CD14-positive monocyte (primary cell): ENCODE results near the gene PLA2G4A. TPM values are rescaled to one million over a fixed set of nuclear protein-coding genes. Genes with fewer than 3 reads are reported as not detected.

Experiments used
- DNase-seq, 3 donors: peaks; one replicate each; pipeline ENCODE4 v3.0.0-alpha.2; 2011 to 2022
- H2AFZ ChIP-seq: 2 replicates; pipeline ENCODE4 v1.6.0; 2012; ENCODE audit warnings: mild to moderate bottlenecking, low read depth, low read length, inconsistent platforms; ENCODE audit not compliant: insufficient read depth, poor library complexity, severe bottlenecking
- H3K27ac ChIP-seq, 2 donors: 1 replicate in 1 of 2; 2 replicates in 1 of 2; pipeline ENCODE4 v1.5.1; 2012 to 2013; ENCODE audit warnings: low read length in 2 of 2, control low read depth in 1 of 2, inconsistent platforms in 1 of 2, low read depth in 1 of 2, mild to moderate bottlenecking in 1 of 2
- H3K27me3 ChIP-seq, 2 donors: one replicate each; pipeline versions ENCODE4 v1.6.0 to v1.6.1; 2011 to 2013; ENCODE audit warnings: low read length in 2 of 2; ENCODE audit not compliant: control insufficient read depth in 2 of 2, insufficient read depth in 2 of 2
- H3K36me3 ChIP-seq, 2 donors: replicated peaks in 1 of 2; 1 replicate in 1 of 2; 2 replicates in 1 of 2; pipeline versions ENCODE4 v1.5.1 to v1.6.1; 2012 to 2013; ENCODE audit warnings: low read length in 2 of 2, control low read depth in 1 of 2, inconsistent platforms in 1 of 2, mild to moderate bottlenecking in 1 of 2; ENCODE audit not compliant: insufficient read depth in 2 of 2, control insufficient read depth in 1 of 2
- H3K4me1 ChIP-seq, 2 donors: 1 replicate in 1 of 2; 2 replicates in 1 of 2; pipeline versions ENCODE4 v1.5.1 to v1.6.1; 2012 to 2013; ENCODE audit warnings: low read length in 2 of 2, control low read depth in 1 of 2, inconsistent platforms in 1 of 2, mild to moderate bottlenecking in 1 of 2, moderate library complexity in 1 of 2; ENCODE audit not compliant: insufficient read depth in 2 of 2, control insufficient read depth in 1 of 2
- H3K4me2 ChIP-seq: replicated peaks from 2 replicates; pipeline ENCODE3; 2012; ENCODE audit warnings: low read length, moderate library complexity, mild to moderate bottlenecking; ENCODE audit not compliant: poor library complexity, severe bottlenecking; ENCODE audit errors: extremely low read depth
- H3K4me3 ChIP-seq, 3 experiments: fragments of 200-600 bp in 1 of 3; sonication (generic) in 1 of 3; replicated peaks in 1 of 3; 1 replicate in 2 of 3; 2 replicates in 1 of 3; pipeline ENCODE4 v1.5.1; 2011 to 2013; ENCODE audit warnings: low read length in 3 of 3, mild to moderate bottlenecking in 3 of 3, control low read depth in 2 of 3, low read depth in 2 of 3, inconsistent platforms in 1 of 3, moderate library complexity in 1 of 3
- H3K79me2 ChIP-seq: 2 replicates; pipeline ENCODE4 v1.6.0; 2012; ENCODE audit warnings: mild to moderate bottlenecking, control low read depth, inconsistent platforms, low read length, moderate library complexity; ENCODE audit not compliant: insufficient read depth
- H3K9ac ChIP-seq: 2 replicates; pipeline ENCODE4 v1.6.0; 2017; ENCODE audit warnings: low read length, mild to moderate bottlenecking; ENCODE audit not compliant: insufficient read depth, poor library complexity, severe bottlenecking
- H3K9me3 ChIP-seq, 2 donors: replicated peaks in 1 of 2; 1 replicate in 1 of 2; 2 replicates in 1 of 2; pipeline versions ENCODE4 v1.5.1 to v1.6.1; 2012 to 2013; ENCODE audit warnings: low read length in 2 of 2, control low read depth in 1 of 2; ENCODE audit not compliant: control insufficient read depth in 1 of 2, insufficient read depth in 1 of 2
- H4K20me1 ChIP-seq: 2 replicates; pipeline ENCODE4 v1.6.0; 2012; ENCODE audit warnings: mild to moderate bottlenecking, low read length, control low read depth, moderate library complexity; ENCODE audit not compliant: insufficient read depth
- H3K27ac Mint-ChIP-seq, 7 donors: one replicate each; pipeline ENCODE4 v1.8.0; 2020; ENCODE audit warnings: mild to moderate bottlenecking in 7 of 7, mixed read lengths in 7 of 7, moderate library complexity in 6 of 7, inconsistent platforms in 2 of 7
- H3K27me3 Mint-ChIP-seq, 3 donors: one replicate each; pipeline ENCODE4 v1.8.0; 2021 to 2022; ENCODE audit warnings: low read depth in 3 of 3, mild to moderate bottlenecking in 3 of 3, mixed read lengths in 3 of 3, moderate library complexity in 3 of 3, inconsistent platforms in 1 of 3
- H3K36me3 Mint-ChIP-seq, 2 donors: one replicate each; pipeline ENCODE4 v1.8.0; 2020; ENCODE audit warnings: mixed read lengths in 2 of 2, inconsistent platforms in 1 of 2, mild to moderate bottlenecking in 1 of 2
- H3K4me1 Mint-ChIP-seq: one replicate; pipeline ENCODE4 v1.8.0; 2020; ENCODE audit warnings: mild to moderate bottlenecking, mixed read lengths
- H3K4me3 Mint-ChIP-seq, 2 donors: one replicate each; pipeline ENCODE4 v1.8.0; 2020; ENCODE audit warnings: mild to moderate bottlenecking in 2 of 2, mixed read lengths in 2 of 2, moderate library complexity in 1 of 2
- H3K9me3 Mint-ChIP-seq, 7 donors: one replicate each; pipeline ENCODE4 v1.8.0; 2020 to 2022; ENCODE audit warnings: mixed read lengths in 7 of 7, mild to moderate bottlenecking in 6 of 7, moderate library complexity in 6 of 7, inconsistent platforms in 2 of 7
- WGBS: methylation state at CpG from one replicate; pipeline ENCODE4 v1.1.5; 2013; ENCODE audit warnings: missing lambda C conversion rate; ENCODE audit not compliant: insufficient coverage; 5-methylcytosine and 5-hydroxymethylcytosine counted together
- intact Hi-C, 2 donors: fragments of 100-400 bp; cut with micrococcal nuclease; formaldehyde crosslinking; loops; one replicate each; pipeline versions ENCODE4 v1.15.0 to v1.15.1; 2023
- polyA plus RNA-seq, 3 donors: library from polyadenylated mRNA; depleted of rRNA in 1 of 3; unstranded in 2 of 3; stranded (reverse) in 1 of 3; fragments of 300-500 nt in 2 of 3; fragments of >200 nt in 1 of 3; fragmentation: Illumina TruSeq in 2 of 3; gene quantifications; 1 replicate in 2 of 3; 2 replicates in 1 of 3; pipeline ENCODE4 v1.2.3, GENCODE V29; 2012 to 2021
- TF ChIP-seq, protein P1 (sequence below): fragments of 200-600 bp; IDR thresholded peaks from one replicate; pipeline ENCODE4 v1.8.0; 2022; ENCODE audit warnings: antibody characterized with exemption, mild to moderate bottlenecking

The PLA2G4A gene
- polyA plus RNA-seq, 3 donors, result 1.4 to 4.5 (median 4.1) TPM

DNA sequence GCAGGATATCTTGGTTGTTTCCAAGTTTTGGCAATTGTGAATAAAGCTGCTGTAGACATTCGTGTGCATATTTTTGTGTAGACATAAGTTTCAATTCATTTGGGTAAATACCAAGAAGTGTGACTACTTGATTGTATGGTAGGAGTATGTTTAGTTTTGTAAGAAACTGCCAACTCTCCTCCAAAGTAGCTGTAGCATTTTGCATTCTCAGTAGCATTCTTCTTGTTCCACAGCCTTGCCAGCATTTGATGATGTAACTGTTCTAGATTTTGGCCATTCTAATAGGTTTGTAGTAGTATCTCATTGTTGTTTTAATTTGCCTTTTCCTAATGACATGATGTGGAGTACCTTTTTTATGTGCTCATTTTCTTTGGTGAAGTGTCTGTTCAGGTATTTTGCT is 38.6 kb upstream of the PLA2G4A start:
- no peak overlapping the region for H3K4me3 Mint-ChIP-seq
- Histone ChIP-seq H4K20me1 (no peaks in the 10 kb centered on the region), H3K27ac (no peak overlapping the region), H3K36me3 (no peaks in the 10 kb centered on the region), H3K27me3 (no peaks in the 10 kb centered on the region), H3K4me1 (peaks cover 0 to 4% of the 10 kb centered on the region in 2 donors), H3K9me3 (no peaks in the 10 kb centered on the region), H2AFZ (no peak overlapping the region), H3K79me2 (no peaks in the 10 kb centered on the region), H3K9ac (no peak overlapping the region), H3K4me3 (no peak overlapping the region), H3K4me2 (no peak overlapping the region)
- no peak overlapping the region for H3K27ac Mint-ChIP-seq
- TF ChIP-seq, protein P1, sequence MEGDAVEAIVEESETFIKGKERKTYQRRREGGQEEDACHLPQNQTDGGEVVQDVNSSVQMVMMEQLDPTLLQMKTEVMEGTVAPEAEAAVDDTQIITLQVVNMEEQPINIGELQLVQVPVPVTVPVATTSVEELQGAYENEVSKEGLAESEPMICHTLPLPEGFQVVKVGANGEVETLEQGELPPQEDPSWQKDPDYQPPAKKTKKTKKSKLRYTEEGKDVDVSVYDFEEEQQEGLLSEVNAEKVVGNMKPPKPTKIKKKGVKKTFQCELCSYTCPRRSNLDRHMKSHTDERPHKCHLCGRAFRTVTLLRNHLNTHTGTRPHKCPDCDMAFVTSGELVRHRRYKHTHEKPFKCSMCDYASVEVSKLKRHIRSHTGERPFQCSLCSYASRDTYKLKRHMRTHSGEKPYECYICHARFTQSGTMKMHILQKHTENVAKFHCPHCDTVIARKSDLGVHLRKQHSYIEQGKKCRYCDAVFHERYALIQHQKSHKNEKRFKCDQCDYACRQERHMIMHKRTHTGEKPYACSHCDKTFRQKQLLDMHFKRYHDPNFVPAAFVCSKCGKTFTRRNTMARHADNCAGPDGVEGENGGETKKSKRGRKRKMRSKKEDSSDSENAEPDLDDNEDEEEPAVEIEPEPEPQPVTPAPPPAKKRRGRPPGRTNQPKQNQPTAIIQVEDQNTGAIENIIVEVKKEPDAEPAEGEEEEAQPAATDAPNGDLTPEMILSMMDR, result no peak
- intact Hi-C loops, result no loop called here
- WGBS, result no CpG with 5 or more reads among the region's 1 CpG
- peaks cover 0 to 2% (median 0%) of the 10 kb centered on the region in 3 donors for H3K27me3 Mint-ChIP-seq
- no peak for DNase-seq
- H3K9me3 Mint-ChIP-seq, result peaks cover 0 to 2% (median 0%) of the 10 kb centered on the region in 7 donors
- H3K4me1 Mint-ChIP-seq, result peaks cover 9% of the 10 kb centered on the region
- no peaks in the 10 kb centered on the region for H3K36me3 Mint-ChIP-seq

DNA sequence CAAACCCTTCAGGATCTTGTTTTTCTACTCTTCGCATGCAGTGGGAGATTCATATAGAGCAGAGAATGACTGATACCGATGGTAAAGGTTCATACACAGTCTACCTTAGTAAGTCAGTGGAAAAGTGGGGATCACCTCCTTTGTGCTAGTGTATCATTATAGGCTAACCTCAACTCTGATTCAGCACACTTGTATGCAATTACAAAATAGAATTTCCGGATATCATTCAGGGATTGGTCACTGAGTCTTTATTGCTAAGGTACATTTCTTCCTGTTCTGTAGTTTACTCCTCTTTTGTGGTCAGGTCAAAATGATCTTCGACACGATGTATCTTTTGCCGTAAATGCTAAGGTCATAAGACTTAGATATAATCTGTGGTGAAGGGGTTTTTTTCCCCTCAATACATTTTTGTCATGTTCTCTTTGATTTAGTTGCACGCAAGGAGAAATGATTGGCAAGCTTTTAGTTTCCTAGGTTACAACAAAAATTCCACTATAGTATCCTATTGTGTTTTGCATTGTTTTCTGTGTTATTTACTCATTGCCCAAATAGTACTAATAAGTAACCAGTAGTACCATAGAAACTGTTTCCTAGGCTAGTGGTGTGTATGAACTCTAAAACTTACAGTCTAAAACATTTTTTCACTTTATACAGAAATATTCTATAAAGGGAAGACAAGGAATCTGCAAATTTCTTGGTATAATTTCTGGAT is 35.7 kb upstream of the PLA2G4A start:
- H2AFZ ChIP-seq, result no peak overlapping the region
- no peak overlapping the region for H3K27ac ChIP-seq
- no peaks in the 10 kb centered on the region for H3K27me3 ChIP-seq
- Mint-ChIP-seq H3K9me3 (peaks cover 0 to 2% (median 0%) of the 10 kb centered on the region in 7 donors), H3K27me3 (no peaks in the 10 kb centered on the region), H3K4me1 (peaks cover 5% of the 10 kb centered on the region), H3K4me3 (no peak overlapping the region), H3K27ac (no peak overlapping the region), H3K36me3 (no peaks in the 10 kb centered on the region)
- H3K36me3 ChIP-seq, result no peaks in the 10 kb centered on the region
- H3K4me1 ChIP-seq, result no peaks in the 10 kb centered on the region
- H3K4me2 ChIP-seq, result no peak overlapping the region
- no peaks in the 10 kb centered on the region for H4K20me1 ChIP-seq
- no CpG with 5 or more reads among the region's 7 CpGs for WGBS
- TF ChIP-seq, protein P1, result no peak
- intact Hi-C loops, result no loop called here
- H3K9ac ChIP-seq, result no peak overlapping the region
- no peak for DNase-seq
- no peaks in the 10 kb centered on the region for H3K9me3 ChIP-seq
- no peak overlapping the region for H3K4me3 ChIP-seq
- H3K79me2 ChIP-seq, result no peaks in the 10 kb centered on the region
